H7 (cell line): Measurements from ENCODE around the gene HTT. TPM values are rescaled to one million over a fixed set of nuclear protein-coding genes. Genes with fewer than 3 reads are reported as not detected.
A peak's percentile ranks its signal among the peaks of the same experiment; 100 is the strongest.

Source experiments
- DNase-seq: peaks from one replicate; pipeline ENCODE4 v3.0.0; 2012
- H3K27me3 ChIP-seq: 2 replicates; pipeline ENCODE4 v1.6.0; 2011; ENCODE audit warnings: mild to moderate bottlenecking, low read length; ENCODE audit not compliant: control insufficient read depth, insufficient read depth
- H3K36me3 ChIP-seq: replicated peaks from 2 replicates; pipeline ENCODE4 v1.5.1; 2011; ENCODE audit warnings: low read length; ENCODE audit not compliant: control insufficient read depth, insufficient read depth
- H3K4me3 ChIP-seq: 2 replicates; pipeline ENCODE4 v1.5.1; 2011; ENCODE audit warnings: low read depth, mild to moderate bottlenecking, control low read depth, low read length, moderate library complexity; ENCODE audit not compliant: insufficient read depth
- total RNA-seq: library from RNA; depleted of rRNA; stranded (reverse); fragments of >200 nt; shearing (Covaris generic); gene quantifications from 2 replicates; pipeline ENCODE4 v1.2.3, GENCODE V29; 2014

HTT gene
- total RNA-seq, 1 experiment from 2014 or later = 24.4 TPM

DNA sequence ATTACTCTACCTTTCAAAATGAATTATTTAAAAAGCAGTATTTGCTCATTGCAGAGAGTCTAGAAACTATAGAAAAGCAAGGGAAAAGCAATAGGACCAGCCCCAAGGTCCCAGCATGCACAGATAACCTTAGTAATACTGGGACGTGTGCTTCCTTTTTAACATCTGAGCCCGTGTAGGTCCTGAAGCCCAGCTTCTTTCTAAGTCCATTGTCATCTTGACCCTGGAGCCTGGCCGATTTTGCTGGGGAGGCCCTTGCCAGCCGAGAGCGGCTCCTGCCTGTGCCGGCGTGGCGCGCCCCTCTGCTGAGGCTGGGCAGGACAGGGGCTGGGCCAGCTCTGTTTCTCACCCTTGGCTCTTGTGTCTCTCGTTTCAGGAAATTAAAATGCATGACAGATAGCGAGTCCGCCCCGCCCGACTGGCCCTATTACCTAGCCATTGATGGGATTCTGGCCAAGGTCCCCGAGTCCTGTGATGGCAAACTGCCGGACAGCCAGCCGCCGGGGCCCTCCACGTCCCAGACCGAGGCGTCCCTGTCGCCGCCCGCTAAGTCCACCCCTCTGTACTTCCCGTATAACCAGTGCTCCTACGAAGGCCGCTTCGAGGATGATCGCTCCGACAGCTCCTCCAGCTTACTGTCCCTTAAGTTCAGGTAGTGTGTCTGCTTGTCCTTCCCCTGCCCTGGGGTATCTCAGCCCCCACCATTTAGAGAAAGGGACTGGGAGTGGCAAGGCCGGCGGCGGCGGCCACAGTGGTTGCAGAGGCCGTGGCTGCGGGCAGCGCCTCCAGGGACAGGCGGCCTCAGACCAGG, 178.6 kb downstream of the HTT start:
- Histone ChIP-seq H3K4me3 (no peak overlapping the region), H3K27me3 (no peaks in the 10 kb centered on the region), H3K36me3 (no peaks in the 10 kb centered on the region)
- no peak for DNase-seq

DNA sequence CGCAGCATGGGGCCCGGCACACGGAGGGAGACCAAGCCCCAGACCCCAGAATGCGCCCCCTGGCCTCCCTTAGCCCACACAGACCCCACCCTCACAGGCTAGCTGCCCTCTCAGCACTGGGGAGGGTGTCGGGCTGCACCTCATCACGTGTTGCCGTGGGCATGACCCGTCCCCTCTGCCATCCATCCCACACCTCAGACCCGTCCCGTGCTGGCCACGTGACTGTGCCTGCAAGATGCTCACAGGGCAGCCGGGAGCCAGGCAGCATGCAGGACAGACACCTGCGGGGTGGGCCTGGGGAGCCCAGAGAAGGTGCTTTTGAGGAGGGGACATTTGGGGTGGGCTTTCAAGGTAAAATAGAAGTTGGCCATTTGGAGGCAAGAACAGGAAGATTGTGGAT, 179.3 kb downstream of the HTT start:
- H3K4me3 ChIP-seq = no peak overlapping the region
- H3K36me3 ChIP-seq = no peaks in the 10 kb centered on the region
- no peaks in the 10 kb centered on the region for H3K27me3 ChIP-seq
- DNase-seq = peak; percentile 60

DNA sequence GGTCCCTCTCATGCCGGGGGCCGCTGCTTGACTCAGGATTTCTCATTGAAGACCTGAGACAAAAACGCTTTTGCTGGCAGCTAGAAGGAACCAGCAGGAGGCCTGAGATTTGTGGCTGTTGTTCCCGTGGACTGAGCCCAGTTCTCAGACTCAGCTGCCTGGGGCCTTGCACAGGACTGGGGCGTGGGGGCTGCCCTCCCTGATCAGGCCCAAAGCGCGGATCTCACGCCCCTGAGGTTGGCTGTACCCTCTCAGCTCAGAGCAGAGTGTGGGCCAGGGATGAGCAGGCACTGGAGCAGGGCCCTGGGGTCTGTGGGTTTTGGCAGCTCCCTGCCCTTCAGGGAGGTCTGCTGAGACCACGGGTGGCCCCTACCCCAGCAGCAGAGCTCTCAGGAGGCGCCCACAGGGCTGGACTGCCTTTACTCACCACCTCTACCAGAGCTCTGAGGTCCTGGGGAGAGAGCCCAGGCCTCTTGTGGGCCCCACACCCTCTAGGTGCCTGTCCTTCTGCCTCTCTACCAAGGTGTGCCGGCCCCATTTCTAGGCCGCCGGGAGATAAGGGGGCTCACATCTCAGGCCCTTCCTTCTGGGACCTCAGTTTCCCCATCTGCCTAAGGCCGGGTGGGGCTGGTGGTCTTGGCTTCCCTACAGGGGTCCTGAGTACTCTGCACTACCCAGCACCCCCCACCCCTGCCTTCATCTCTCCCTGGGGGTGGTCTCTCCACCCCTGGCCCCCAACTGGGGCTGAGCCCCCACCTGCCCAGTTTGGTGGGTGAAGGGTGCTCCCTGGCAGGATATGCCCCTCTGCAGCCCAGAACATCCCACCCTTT, 180.0 kb downstream of the HTT start:
- peak; percentile 51 for DNase-seq
- H3K27me3 ChIP-seq = no peaks in the 10 kb centered on the region
- no peak overlapping the region for H3K4me3 ChIP-seq
- no peaks in the 10 kb centered on the region for H3K36me3 ChIP-seq

DNA sequence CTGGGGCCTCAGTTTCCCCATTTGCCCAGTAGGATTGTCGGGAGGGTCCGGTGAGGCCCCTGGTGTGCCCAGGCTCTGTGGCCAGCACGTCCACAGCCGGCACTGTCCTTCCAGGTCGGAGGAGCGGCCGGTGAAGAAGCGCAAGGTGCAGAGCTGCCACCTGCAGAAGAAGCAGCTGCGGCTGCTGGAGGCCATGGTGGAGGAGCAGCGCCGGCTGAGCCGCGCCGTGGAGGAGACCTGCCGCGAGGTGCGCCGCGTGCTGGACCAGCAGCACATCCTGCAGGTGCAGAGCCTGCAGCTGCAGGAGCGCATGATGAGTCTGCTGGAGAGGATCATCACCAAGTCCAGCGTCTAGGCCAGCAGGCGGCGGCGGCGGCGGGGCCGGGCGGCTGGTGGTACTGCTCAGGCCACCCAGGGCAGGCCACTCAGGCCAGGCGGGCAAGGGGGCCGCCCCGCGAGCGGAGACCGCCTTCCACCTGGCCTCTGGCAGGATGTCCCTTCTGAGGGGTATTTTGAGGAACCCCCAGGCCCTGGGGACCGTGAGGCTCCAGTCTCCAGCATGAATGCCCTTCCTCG, 181.2 kb downstream of the HTT start:
- DNase-seq = peak; percentile 59
- Histone ChIP-seq H3K27me3 (no peaks in the 10 kb centered on the region), H3K4me3 (no peak overlapping the region), H3K36me3 (no peaks in the 10 kb centered on the region)

DNA sequence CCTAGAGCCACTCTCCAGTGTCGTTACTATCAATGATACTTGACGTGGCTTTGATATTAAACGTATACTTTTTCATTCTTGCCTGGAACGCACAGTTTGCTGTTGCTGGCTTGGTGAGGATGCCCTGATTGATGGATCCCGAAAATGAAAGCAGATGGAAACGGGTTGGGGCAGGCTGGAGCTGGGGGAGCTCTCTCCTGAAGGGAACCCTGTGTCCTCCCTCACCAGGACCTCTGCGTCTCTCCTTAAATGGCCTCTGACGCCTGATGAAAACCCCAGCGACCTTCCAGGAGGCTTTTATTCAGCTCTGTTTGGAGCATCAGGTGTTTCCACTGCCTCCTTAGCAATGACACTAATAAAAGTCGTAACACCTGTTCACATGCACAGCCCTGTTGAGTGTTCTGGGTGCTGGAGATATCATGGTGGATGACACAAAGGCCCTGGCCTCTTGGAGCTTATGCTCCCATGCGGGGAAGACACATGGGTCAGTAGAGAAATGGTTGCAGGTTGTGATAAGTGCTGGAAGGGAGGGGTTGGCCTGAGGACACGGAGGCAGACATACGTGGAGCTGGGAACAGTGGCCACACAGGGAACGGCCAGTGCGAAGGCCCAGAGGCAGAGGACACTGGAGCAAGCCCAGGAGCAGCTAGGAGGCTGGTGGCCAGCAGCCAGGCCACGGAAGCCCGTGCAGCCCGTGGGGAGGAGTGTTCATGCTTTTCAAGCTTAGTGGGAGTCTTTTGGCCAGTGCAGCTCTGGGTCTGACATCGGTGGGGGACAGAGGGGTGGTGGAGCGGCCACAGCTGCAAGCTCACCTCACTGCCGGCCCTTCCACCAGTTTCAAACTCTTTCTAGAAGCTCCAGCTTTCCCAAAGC, 182.0 kb downstream of the HTT start:
- Histone ChIP-seq H3K36me3 (no peaks in the 10 kb centered on the region), H3K27me3 (no peaks in the 10 kb centered on the region), H3K4me3 (no peak overlapping the region)
- peak; percentile 44 for DNase-seq

DNA sequence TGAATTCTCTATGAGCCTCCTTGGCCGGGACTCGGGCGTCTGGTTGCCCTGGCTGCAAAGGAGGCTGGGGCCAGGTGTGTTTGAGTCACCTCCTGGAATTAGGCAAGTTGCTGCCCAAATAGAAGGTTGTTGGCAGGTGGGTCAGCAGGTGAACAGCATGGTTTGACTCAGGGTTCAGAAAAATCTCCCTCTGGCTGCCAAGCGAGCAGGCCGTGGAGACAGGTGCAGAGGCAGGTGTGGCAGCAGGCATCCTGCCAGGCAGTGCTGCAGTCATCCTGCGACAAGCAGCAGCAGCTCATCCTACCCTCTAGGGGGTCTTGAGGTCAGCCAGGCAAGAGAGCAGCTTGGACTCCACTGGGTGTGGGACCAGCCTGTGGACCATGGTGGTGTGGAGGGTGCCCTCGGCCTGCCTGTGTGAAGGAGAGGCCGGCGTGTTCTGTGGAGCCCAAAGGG, 182.6 kb downstream of the HTT start:
- no peaks in the 10 kb centered on the region for H3K36me3 ChIP-seq
- H3K27me3 ChIP-seq = no peaks in the 10 kb centered on the region
- H3K4me3 ChIP-seq = no peak overlapping the region
- DNase-seq = no peak

DNA sequence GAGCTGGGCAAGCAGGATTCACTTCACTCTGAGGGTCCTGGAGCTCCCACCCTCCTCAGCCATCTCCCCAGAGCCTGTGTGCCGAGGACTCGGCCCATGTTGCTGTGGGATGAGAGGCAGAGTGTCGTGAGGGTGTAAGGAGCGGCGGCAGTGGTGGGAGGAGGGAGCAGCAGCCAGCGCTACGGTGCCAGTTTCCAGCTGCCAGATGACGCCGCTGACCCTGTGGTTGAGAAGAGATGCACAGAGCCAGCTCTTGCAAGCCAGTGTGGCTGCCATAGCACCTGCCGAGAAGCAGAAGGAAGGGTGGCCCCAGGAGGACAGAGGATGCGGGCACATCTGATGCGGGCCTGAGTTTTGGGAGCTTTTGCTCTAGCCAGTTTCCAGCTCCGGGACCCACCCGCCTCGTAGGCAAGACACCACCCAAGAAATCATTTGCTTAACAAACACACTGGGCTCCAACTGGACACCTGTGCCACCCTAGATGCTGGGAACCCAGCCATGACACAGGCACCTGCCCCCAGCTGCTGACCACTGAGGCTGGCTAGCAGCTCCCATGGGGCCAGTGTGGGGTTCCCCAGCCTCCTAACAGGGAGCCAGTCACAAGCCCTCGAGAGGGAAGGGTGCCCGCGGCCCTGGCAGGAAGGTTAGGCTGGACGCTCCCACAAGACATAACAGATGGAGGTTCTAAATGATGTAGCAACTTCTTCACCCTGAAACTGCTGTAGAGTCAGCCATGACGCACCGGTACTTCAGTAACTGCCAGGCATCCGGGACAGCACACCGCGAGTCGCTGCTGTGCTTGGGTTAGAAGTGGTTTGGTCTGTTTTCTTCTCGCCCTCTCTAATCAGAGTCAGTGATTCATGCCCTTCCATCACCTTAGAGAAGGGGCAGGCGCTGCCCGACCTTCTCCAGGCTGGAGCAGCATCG, 183.3 kb downstream of the HTT start:
- peak; percentile 49 for DNase-seq

DNA sequence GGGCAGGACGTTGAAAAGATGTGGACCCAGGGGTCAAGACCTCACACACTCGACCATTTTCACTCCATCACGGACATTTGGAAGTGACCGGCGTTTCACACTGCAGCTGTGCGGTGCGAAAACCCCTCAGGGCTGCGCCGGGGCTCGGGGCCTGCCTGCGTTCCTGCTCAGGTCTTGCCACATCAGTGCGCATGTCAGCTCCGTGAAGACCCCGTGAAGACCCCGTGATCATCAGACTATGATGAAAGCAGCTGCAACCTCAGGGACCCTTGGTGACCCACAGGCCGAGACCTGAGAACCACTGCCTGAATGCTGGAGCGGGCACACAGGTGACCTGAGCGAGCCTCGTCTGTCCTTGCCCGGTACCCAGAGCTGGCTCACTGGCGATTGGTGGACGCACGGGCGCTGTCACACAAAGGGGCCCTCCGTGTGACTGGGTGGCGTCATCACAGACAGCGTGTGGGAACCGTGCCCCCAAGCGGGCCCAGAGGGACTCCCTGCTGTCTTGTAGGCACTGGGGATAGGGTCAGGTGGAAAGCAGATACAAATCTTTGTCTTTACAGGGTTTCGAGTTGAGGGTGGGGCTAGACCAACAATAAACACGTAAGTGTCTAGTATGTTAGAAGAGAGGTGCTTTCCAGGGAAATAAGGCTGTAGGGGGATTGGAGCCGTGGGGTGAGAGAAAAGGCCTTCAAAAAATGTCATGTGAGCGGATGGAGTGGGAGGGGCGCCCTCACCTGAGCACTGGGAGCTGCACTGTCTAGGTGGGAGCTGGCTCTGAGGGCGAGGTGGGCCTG, 187.1 kb downstream of the HTT start:
- H3K4me3 ChIP-seq = no peak overlapping the region
- H3K27me3 ChIP-seq = no peaks in the 10 kb centered on the region
- DNase-seq = peak; percentile 62
- H3K36me3 ChIP-seq = no peaks in the 10 kb centered on the region

More for the DNA sequence above, 183.3 kb downstream of the HTT start:
- Histone ChIP-seq H3K36me3 (no peaks in the 10 kb centered on the region), H3K27me3 (no peaks in the 10 kb centered on the region), H3K4me3 (no peak overlapping the region)

DNA sequence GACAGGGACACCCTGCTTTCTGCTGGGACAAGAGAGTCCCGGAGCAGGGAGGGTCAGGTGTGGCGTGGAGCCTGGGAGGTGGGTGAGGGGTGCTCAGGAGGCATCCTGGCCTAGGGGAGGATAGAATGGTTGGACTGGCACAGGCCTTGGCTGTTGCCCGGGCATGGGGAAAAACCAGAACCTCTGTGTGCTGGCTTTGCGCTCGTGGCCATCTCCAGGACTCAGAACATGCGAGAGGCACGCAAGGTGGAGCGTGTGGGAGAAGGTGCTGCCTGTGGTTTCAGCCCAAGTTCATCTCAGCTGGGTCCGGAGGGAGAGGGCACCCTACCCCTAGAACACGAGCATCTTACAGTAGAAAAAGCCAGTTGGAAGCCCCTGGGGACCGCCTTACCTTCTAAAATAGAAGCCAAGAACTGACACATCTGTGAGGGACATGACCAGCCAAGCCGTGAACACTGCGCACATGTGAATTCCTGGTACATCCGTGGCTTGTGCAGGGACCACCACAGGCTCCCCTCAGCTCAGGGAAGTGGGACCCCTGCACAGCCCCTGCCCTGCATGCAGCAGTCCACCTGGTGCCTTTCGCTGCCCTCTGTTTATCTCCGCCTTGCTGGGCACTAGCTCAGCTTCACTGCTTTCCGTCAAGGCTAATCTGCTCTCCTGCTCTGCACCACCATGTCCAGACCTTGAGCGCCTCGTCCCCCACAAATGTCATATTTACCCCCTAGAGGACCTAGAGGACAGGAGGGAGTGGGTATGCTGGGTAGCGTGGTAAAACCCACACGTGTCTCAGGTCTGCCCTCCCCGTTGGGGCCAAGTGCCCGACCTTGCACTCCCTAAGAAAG, 187.9 kb downstream of the HTT start:
- DNase-seq = no peak
- Histone ChIP-seq H3K36me3 (no peaks in the 10 kb centered on the region), H3K27me3 (no peaks in the 10 kb centered on the region), H3K4me3 (no peak overlapping the region)

DNA sequence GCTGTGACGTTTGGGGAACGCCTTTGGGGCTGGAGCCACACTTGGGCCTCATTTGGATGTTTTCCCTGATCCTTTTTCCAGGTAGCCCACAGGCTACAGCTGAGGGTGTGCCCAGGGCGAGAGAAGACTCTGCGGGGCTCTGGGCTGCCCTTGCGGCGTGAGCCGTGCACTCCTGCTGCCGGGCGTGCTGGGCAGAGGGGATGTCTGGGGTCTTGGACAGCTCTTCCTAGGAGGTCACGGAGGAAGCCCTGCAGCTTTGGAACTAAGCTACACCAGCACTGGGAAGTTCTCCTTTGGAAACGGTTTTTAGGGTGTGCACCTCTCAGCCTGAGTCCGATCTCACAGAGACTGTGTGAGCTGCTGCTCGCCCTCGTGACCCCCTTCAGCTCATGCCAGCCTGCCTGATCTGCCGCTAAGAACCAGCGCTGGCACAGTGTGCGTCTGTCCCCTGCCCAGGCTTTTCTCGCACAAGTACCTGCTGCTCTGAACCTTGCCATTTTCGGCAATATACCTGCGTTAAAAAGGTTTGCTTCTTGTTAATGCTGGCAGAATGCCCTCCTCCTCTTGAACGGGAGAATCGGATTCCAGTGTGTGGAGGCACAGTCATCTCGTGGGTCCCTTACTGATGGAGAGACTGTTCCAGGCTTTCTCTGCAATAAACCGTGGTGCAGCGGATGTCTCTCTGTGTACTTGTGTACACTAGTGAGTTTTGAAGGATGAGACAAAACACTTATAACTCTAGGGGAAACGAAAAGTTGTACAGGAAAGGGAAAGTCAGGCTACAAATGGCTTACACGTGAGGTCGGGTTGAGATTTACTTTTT, 188.8 kb downstream of the HTT start:
- DNase-seq = peak; percentile 61
- Histone ChIP-seq H3K4me3 (no peak overlapping the region), H3K27me3 (no peaks in the 10 kb centered on the region), H3K36me3 (no peaks in the 10 kb centered on the region)

DNA sequence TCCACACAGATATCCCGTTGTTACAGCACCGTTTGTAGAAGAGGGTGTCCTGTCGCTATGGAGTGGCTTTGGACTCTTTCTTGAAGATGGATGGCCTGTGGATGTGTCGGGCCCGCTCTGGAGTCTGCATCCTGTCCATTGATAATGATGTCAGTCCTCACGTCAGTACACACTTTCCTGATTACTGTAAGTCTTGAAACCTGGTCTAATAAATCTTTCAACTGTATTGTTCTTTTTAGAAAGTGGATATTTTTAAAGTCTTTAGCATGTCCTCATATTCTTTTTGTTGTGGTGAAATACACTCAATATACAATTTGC, 189.4 kb downstream of the HTT start:
- Histone ChIP-seq H3K36me3 (no peaks in the 10 kb centered on the region), H3K4me3 (no peak overlapping the region), H3K27me3 (no peaks in the 10 kb centered on the region)
- peak; percentile 35 for DNase-seq
